Prostate gland (tissue), 2 donors: Measurements from ENCODE around the gene RPL29. TPM values are rescaled to one million over a fixed set of nuclear protein-coding genes. Genes with fewer than 3 reads are reported as not detected.
A peak's percentile ranks its signal among the peaks of the same experiment; 100 is the strongest.

Source experiments
- DNase-seq: peaks from one replicate; pipeline ENCODE4 v3.0.0-alpha.2; 2019; ENCODE audit warnings: low spot score
- H3K27ac ChIP-seq, 2 donors: fragments of 200-600 bp; sonication (generic); 2 replicates each; pipeline ENCODE4 v1.5.1; 2017 to 2019
- H3K27me3 ChIP-seq: fragments of 200-600 bp; sonication (generic); replicated peaks from 2 replicates; pipeline ENCODE4 v1.5.1; 2019; ENCODE audit not compliant: insufficient read depth
- H3K36me3 ChIP-seq, 2 donors: fragments of 200-600 bp; sonication (generic); 1 replicate in 1 of 2; 2 replicates in 1 of 2; pipeline versions ENCODE4 v1.5.1 to v1.8.1; 2017 to 2019
- H3K4me1 ChIP-seq: fragments of 200-600 bp; sonication (generic); replicated peaks from 2 replicates; pipeline ENCODE4 v1.5.1; 2019
- H3K4me3 ChIP-seq, 2 donors: fragments of 200-600 bp; sonication (generic); 2 replicates each; pipeline ENCODE4 v1.5.1; 2017 to 2019
- H3K9me3 ChIP-seq: fragments of 200-600 bp; sonication (generic); 2 replicates; pipeline ENCODE4 v1.5.1; 2017
- CTCF ChIP-seq, 4 experiments: fragments of 200-600 bp in 2 of 4; fragments of 450-650 bp in 2 of 4; sonication (generic) in 2 of 4; IDR thresholded peaks; 1 replicate in 3 of 4; 2 replicates in 1 of 4; pipeline ENCODE4 v1.5.1; 2016 to 2019; ENCODE audit warnings: antibody characterized with exemption in 4 of 4, mild to moderate bottlenecking in 2 of 4, moderate library complexity in 2 of 4
- POLR2A ChIP-seq: fragments of 450-650 bp; IDR thresholded peaks from one replicate; pipeline ENCODE4 v1.6.1; 2016; ENCODE audit warnings: antibody characterized with exemption, mild to moderate bottlenecking
- POLR2AphosphoS5 ChIP-seq: sonication (generic); formaldehyde crosslinking; IDR thresholded peaks from one replicate; pipeline ENCODE4 v1.6.1; 2017; ENCODE audit warnings: antibody characterized with exemption
- WGBS: methylation state at CpG from one replicate; pipeline ENCODE4 v1.1.5; 2018; 5-methylcytosine and 5-hydroxymethylcytosine counted together
- intact Hi-C: fragments of 100-400 bp; cut with DNase I; formaldehyde crosslinking; loops from one replicate; pipeline ENCODE4 v1.14.2; 2022
- total RNA-seq, 2 donors: library from RNA; depleted of rRNA; stranded (reverse); fragments of >200 nt; gene quantifications; one replicate each; pipeline ENCODE4 v1.1.0, GENCODE V29; 2016

RPL29 gene
- total RNA-seq, 2 donors from 2014 or later: 1,249 to 2,015 TPM

GRCh38 chr3:51974277-51974962 lies 21.3 kb downstream of the RPL29 start:
- Histone ChIP-seq H3K27ac (peak overlapping the region; percentile 90 to 91), H3K4me3 (peak overlapping the region; percentile 54 to 67), H3K27me3 (no peaks in the 10 kb centered on the region), H3K36me3 (no peaks in the 10 kb centered on the region), H3K4me1 (peaks cover 14% of the 10 kb centered on the region), H3K9me3 (no peaks in the 10 kb centered on the region)
- intact Hi-C loops: loop anchor here (2.0 kb wide), 1 partner anchor 32 kb away; the partner anchor contains the start of gene PARP3
- no peak for TF ChIP-seq CTCF (IDR thresholded peaks at IDR 0.05)
- TF ChIP-seq POLR2A: no peak
- TF ChIP-seq POLR2AphosphoS5: no peak
- 11% methylated on average over 30 of the region's 30 CpGs for WGBS
- no peak for DNase-seq

- Histone ChIP-seq H3K36me3 (no peaks in the 10 kb centered on the region), H3K27ac (no peak overlapping the region), H3K27me3 (no peaks in the 10 kb centered on the region), H3K9me3 (no peaks in the 10 kb centered on the region), H3K4me3 (no peak overlapping the region), H3K4me1 (peaks cover 20% of the 10 kb centered on the region)
- no peak for TF ChIP-seq POLR2A
- no peak for TF ChIP-seq POLR2AphosphoS5
- TF ChIP-seq CTCF (IDR thresholded peaks at IDR 0.05): no peak
- DNase-seq: no peak
- intact Hi-C loops: no loop called here
- 93% methylated on average over 11 of the region's 11 CpGs for WGBS
These were observed 24.3 kb downstream of the RPL29 start for GRCh38 chr3:51971350-51971749.

- WGBS: 73% methylated on average over 6 of the region's 6 CpGs
- H3K4me1 ChIP-seq: peaks cover 22% of the 10 kb centered on the region
- H3K4me3 ChIP-seq: no peak overlapping the region
- intact Hi-C loops: no loop called here
- DNase-seq: no peak
- TF ChIP-seq CTCF (IDR thresholded peaks at IDR 0.05): no peak
- TF ChIP-seq POLR2A: no peak
- no peak for TF ChIP-seq POLR2AphosphoS5
- H3K36me3 ChIP-seq: no peaks in the 10 kb centered on the region
- no peak overlapping the region for H3K27ac ChIP-seq
- H3K9me3 ChIP-seq: no peaks in the 10 kb centered on the region
- no peaks in the 10 kb centered on the region for H3K27me3 ChIP-seq
These were observed 24.9 kb downstream of the RPL29 start for GRCh38 chr3:51970606-51971300.

GRCh38 chr3:51969841-51970240 lies 25.9 kb downstream of the RPL29 start:
- Histone ChIP-seq H3K9me3 (no peaks in the 10 kb centered on the region), H3K27me3 (no peaks in the 10 kb centered on the region), H3K4me1 (peaks cover 19% of the 10 kb centered on the region), H3K27ac (no peak overlapping the region), H3K4me3 (no peak overlapping the region), H3K36me3 (no peaks in the 10 kb centered on the region)
- intact Hi-C loops: no loop called here
- DNase-seq: no peak
- TF ChIP-seq POLR2AphosphoS5: no peak
- TF ChIP-seq CTCF (IDR thresholded peaks at IDR 0.05): no peak
- TF ChIP-seq POLR2A: no peak
- 74% methylated on average over 4 of the region's 4 CpGs for WGBS
